RCC 7860 (cell line): Measurements from ENCODE around the gene DENND1A.
"Not testable (repeated sequence)": the region's sequence is repeated elsewhere in the genome, so short reads cannot be mapped to it uniquely, and the experiment has no call there.

Source experiments
- DNase-seq: peaks from one replicate; pipeline ENCODE4 v3.0.0-alpha.2; 2015; ENCODE audit warnings: low spot score
- FAIRE-seq: peaks from 2 replicates; lab custom pipeline; 2012; peaks lifted over from hg19 to GRCh38; lab: Jason Lieb, UNC

Gene DENND1A

GRCh38 chr9:123637945-123638634, 291.8 kb downstream of the DENND1A start:
- no peak for DNase-seq
- FAIRE-seq: no peak

GRCh38 chr9:123637606-123637944, 292.4 kb downstream of the DENND1A start:
- no peak for FAIRE-seq
- no peak for DNase-seq

- FAIRE-seq: not testable (repeated sequence)
These were observed 293.1 kb downstream of the DENND1A start for GRCh38 chr9:123636805-123637204.

GRCh38 chr9:123631862-123632261, 298.1 kb downstream of the DENND1A start:
- DNase-seq (no peak), FAIRE-seq (no peak)

More at GRCh38 chr9:123636805-123637204, 293.1 kb downstream of the DENND1A start:
- not testable (repeated sequence) for DNase-seq

- FAIRE-seq (no peak), DNase-seq (no peak)
These were observed 299.7 kb downstream of the DENND1A start for GRCh38 chr9:123630233-123630632.

- no peak for DNase-seq
- no peak for FAIRE-seq
These were observed 300.4 kb downstream of the DENND1A start for GRCh38 chr9:123629531-123629930.

- FAIRE-seq (no peak), DNase-seq (no peak)
These were observed 307.1 kb downstream of the DENND1A start for GRCh38 chr9:123622711-123623241.

- no peak for FAIRE-seq
- DNase-seq: no peak
These were observed 309.7 kb downstream of the DENND1A start for GRCh38 chr9:123620239-123620638.

- DNase-seq (no peak), FAIRE-seq (no peak)
These were observed 311.8 kb downstream of the DENND1A start for GRCh38 chr9:123617952-123618678.

GRCh38 chr9:123617286-123617685, 312.6 kb downstream of the DENND1A start:
- no peak for FAIRE-seq
- no peak for DNase-seq

GRCh38 chr9:123616707-123617106, 313.2 kb downstream of the DENND1A start:
- DNase-seq (no peak), FAIRE-seq (no peak)

- no peak for DNase-seq
- no peak for FAIRE-seq
These were observed 314.5 kb downstream of the DENND1A start for GRCh38 chr9:123615381-123615780.

GRCh38 chr9:123614306-123615263, 315.3 kb downstream of the DENND1A start:
- no peak for FAIRE-seq
- DNase-seq: no peak

- FAIRE-seq: no peak
- no peak for DNase-seq
These were observed 318.7 kb downstream of the DENND1A start for GRCh38 chr9:123611226-123611625.

GRCh38 chr9:123609844-123610243, 320.1 kb downstream of the DENND1A start:
- no peak for FAIRE-seq

GRCh38 chr9:123608104-123608503, 321.8 kb downstream of the DENND1A start:
- no peak for FAIRE-seq
- DNase-seq: no peak

More at GRCh38 chr9:123609844-123610243, 320.1 kb downstream of the DENND1A start:
- no peak for DNase-seq

GRCh38 chr9:123607479-123607878, 322.4 kb downstream of the DENND1A start:
- no peak for FAIRE-seq
- DNase-seq: no peak

GRCh38 chr9:123606141-123606540, 323.8 kb downstream of the DENND1A start:
- DNase-seq (no peak), FAIRE-seq (no peak)

- FAIRE-seq (no peak), DNase-seq (no peak)
These were observed 324.6 kb downstream of the DENND1A start for GRCh38 chr9:123605286-123605685.

- FAIRE-seq (no peak), DNase-seq (no peak)
These were observed 325.1 kb downstream of the DENND1A start for GRCh38 chr9:123604861-123605260.

- DNase-seq: no peak
- FAIRE-seq: no peak
These were observed 328.1 kb downstream of the DENND1A start for GRCh38 chr9:123601828-123602227.
